ENCODE measurements around the gene ITGA11.

The ITGA11 gene

GRCh38 chr15:68344600-68344999 lies 87.4 kb downstream of the ITGA11 start:
- no peaks in the 10 kb centered on the region for H3K27me3 Mint-ChIP-seq
- H3K27ac Mint-ChIP-seq, result no peak overlapping the region
- no peak overlapping the region for H3K4me3 Mint-ChIP-seq
- H3K36me3 Mint-ChIP-seq, result no peaks in the 10 kb centered on the region
- no peaks in the 10 kb centered on the region for H3K4me1 Mint-ChIP-seq (ENCODE audit: low read depth)
- H3K9me3 Mint-ChIP-seq (ENCODE audit: low read depth), result no peaks in the 10 kb centered on the region

DNA sequence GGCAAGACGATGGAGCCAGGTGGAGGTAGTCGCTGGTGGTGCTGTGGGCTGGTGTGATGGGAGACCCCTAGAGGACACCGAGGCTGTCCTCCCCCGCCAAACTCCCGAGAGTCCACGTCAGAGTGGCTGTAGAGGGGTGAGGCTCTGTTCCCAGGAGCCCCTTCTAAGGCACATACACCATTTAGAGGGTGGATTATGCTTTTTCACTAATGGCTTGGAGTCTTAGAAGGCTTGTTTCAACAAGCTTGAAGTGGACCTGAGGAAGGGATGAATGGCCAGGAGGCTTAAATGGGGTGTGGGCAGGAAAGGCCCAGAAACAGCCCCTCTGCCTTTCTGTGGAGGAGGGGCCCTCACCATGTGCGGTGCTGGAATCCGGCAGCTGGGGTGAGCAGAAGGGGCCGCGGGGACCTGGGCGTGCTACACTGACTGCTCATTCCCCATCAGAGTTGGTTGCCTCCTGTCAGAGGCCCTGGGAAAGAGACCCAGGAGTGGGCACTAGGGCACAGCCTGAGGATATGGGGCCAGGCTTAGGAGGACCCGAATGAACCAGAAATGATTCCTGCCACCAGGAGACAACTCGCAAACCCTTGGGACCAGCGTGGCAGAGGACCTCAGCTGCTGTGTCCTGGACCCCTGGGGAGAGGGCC lies 88.3 kb downstream of the ITGA11 start:
- H3K4me1 Mint-ChIP-seq (ENCODE audit: low read depth), result no peaks in the 10 kb centered on the region
- H3K4me3 Mint-ChIP-seq, result no peak overlapping the region
- no peaks in the 10 kb centered on the region for H3K36me3 Mint-ChIP-seq
- H3K27me3 Mint-ChIP-seq, result no peaks in the 10 kb centered on the region
- H3K27ac Mint-ChIP-seq, result no peak overlapping the region
- H3K9me3 Mint-ChIP-seq (ENCODE audit: low read depth), result no peaks in the 10 kb centered on the region

- Mint-ChIP-seq H3K27me3 (no peaks in the 10 kb centered on the region), H3K9me3 (ENCODE audit: low read depth) (no peaks in the 10 kb centered on the region), H3K36me3 (no peaks in the 10 kb centered on the region), H3K27ac (no peak overlapping the region), H3K4me3 (no peak overlapping the region), H3K4me1 (ENCODE audit: low read depth) (no peaks in the 10 kb centered on the region)
These were observed 89.9 kb downstream of the ITGA11 start for GRCh38 chr15:68341760-68342725.

- H3K4me1 Mint-ChIP-seq (ENCODE audit: low read depth), result no peaks in the 10 kb centered on the region
- H3K27ac Mint-ChIP-seq, result no peak overlapping the region
- no peaks in the 10 kb centered on the region for H3K36me3 Mint-ChIP-seq
- no peak overlapping the region for H3K4me3 Mint-ChIP-seq
- no peaks in the 10 kb centered on the region for H3K27me3 Mint-ChIP-seq
- no peaks in the 10 kb centered on the region for H3K9me3 Mint-ChIP-seq (ENCODE audit: low read depth)
These were observed 91.0 kb downstream of the ITGA11 start for GRCh38 chr15:68340726-68341671.

GRCh38 chr15:68339481-68339880 lies 92.5 kb downstream of the ITGA11 start:
- Mint-ChIP-seq H3K27ac (no peak overlapping the region), H3K27me3 (no peaks in the 10 kb centered on the region), H3K4me3 (no peak overlapping the region), H3K36me3 (no peaks in the 10 kb centered on the region), H3K4me1 (ENCODE audit: low read depth) (no peaks in the 10 kb centered on the region), H3K9me3 (ENCODE audit: low read depth) (no peaks in the 10 kb centered on the region)

GRCh38 chr15:68337826-68338225 lies 94.1 kb downstream of the ITGA11 start:
- Mint-ChIP-seq H3K36me3 (no peaks in the 10 kb centered on the region), H3K27ac (no peak overlapping the region), H3K4me1 (ENCODE audit: low read depth) (no peaks in the 10 kb centered on the region), H3K9me3 (ENCODE audit: low read depth) (no peaks in the 10 kb centered on the region), H3K27me3 (no peaks in the 10 kb centered on the region), H3K4me3 (no peak overlapping the region)

- H3K36me3 Mint-ChIP-seq, result no peaks in the 10 kb centered on the region
These were observed 95.4 kb downstream of the ITGA11 start for GRCh38 chr15:68336516-68336915.

GRCh38 chr15:68335655-68336054 lies 96.3 kb downstream of the ITGA11 start:
- Mint-ChIP-seq H3K4me1 (ENCODE audit: low read depth) (no peaks in the 10 kb centered on the region), H3K27me3 (no peaks in the 10 kb centered on the region), H3K9me3 (ENCODE audit: low read depth) (no peaks in the 10 kb centered on the region)

More at GRCh38 chr15:68336516-68336915, 95.4 kb downstream of the ITGA11 start:
- H3K4me3 Mint-ChIP-seq, result no peak overlapping the region
- no peak overlapping the region for H3K27ac Mint-ChIP-seq
- H3K27me3 Mint-ChIP-seq, result no peaks in the 10 kb centered on the region
- no peaks in the 10 kb centered on the region for H3K9me3 Mint-ChIP-seq (ENCODE audit: low read depth)
- no peaks in the 10 kb centered on the region for H3K4me1 Mint-ChIP-seq (ENCODE audit: low read depth)

DNA sequence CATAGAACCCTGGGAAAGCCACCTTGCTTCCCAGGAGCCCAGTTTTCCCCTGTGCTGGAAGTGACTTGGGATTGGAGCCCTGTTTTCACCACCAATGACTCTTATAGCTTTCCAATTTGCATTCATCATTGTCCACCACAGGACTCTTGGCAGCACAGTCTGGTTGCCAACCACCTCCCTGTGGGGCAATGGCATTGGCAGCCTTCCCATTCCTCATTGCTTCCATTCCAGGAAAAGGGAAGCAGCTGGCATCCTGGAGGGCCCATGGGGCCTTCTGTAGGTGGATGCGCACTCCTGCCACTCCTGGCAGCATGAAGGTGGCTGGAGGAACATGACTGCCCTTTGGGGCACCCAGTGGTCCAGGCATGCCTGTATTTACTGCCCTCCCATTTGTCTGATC lies 96.7 kb downstream of the ITGA11 start:
- Mint-ChIP-seq H3K36me3 (no peaks in the 10 kb centered on the region), H3K27ac (no peak overlapping the region), H3K4me3 (no peak overlapping the region), H3K4me1 (ENCODE audit: low read depth) (no peaks in the 10 kb centered on the region), H3K9me3 (ENCODE audit: low read depth) (no peaks in the 10 kb centered on the region), H3K27me3 (no peaks in the 10 kb centered on the region)

More at GRCh38 chr15:68335655-68336054, 96.3 kb downstream of the ITGA11 start:
- no peaks in the 10 kb centered on the region for H3K36me3 Mint-ChIP-seq
- no peak overlapping the region for H3K27ac Mint-ChIP-seq
- no peak overlapping the region for H3K4me3 Mint-ChIP-seq

DNA sequence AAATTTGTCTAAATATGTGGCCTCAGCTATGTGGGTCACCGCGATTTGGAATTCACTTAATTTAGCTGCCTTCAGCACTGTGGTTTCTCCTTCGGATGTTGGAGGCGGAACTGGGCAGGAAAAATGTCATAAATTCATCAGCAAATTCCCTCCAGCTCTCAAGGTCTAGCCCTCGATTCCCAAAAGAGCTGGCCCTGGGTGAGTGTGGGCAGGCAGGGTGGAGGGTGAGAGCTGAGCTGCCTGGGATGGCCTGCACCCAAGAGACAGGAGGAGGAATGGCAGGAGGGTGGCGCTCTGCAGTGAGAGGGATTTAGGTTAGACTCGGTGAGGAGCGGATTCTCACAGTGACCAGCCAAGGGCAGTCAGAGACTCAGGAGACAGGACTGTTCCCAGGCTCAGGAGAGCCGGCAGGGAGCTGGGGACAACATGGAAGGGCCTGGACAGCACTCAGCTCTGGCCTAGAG lies 97.3 kb downstream of the ITGA11 start:
- H3K27me3 Mint-ChIP-seq, result no peaks in the 10 kb centered on the region
- H3K27ac Mint-ChIP-seq, result no peak overlapping the region
- H3K4me3 Mint-ChIP-seq, result no peak overlapping the region
- no peaks in the 10 kb centered on the region for H3K9me3 Mint-ChIP-seq (ENCODE audit: low read depth)
- no peaks in the 10 kb centered on the region for H3K4me1 Mint-ChIP-seq (ENCODE audit: low read depth)
- no peaks in the 10 kb centered on the region for H3K36me3 Mint-ChIP-seq

DNA sequence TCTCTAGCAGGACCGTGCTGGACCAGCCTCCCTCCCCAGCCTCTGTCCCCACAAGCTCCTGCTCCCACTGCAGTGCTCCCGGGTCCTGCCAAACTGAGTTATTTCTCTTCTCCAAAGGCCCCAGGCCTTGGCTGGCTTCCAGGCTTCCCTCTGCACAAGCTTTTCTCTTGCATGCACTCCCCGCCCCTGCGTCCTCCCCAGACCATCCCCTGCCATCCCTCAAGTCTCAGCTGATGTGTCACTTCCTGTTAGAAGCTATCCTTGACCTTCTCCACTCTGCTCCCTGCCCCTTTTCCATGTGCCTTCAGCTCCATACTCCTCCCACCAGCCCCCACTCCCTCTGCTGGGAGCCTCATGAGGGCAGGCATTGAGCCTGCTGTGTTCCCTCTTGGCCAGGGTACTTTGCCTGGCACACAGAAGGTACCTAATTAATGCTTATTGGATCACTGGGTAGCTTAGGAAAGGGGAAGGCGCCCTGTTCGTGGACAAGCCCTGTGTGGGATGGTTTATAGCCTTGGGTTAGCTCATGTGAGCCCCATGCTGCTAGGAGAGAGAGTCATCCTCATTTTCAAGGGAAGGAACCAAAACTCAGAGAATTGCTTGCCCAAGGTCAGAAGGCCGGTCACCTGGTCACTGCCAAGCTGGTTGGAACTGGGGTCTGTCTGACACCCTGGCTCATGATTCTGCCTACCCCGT lies 98.0 kb downstream of the ITGA11 start:
- H3K27ac Mint-ChIP-seq, result no peak overlapping the region
- H3K9me3 Mint-ChIP-seq (ENCODE audit: low read depth), result no peaks in the 10 kb centered on the region
- H3K4me3 Mint-ChIP-seq, result no peak overlapping the region
- H3K4me1 Mint-ChIP-seq (ENCODE audit: low read depth), result peaks cover 2% of the 10 kb centered on the region
- H3K27me3 Mint-ChIP-seq, result no peaks in the 10 kb centered on the region
- no peaks in the 10 kb centered on the region for H3K36me3 Mint-ChIP-seq

- no peak overlapping the region for H3K4me3 Mint-ChIP-seq
- H3K4me1 Mint-ChIP-seq (ENCODE audit: low read depth), result peaks cover 18% of the 10 kb centered on the region
- H3K27me3 Mint-ChIP-seq, result no peaks in the 10 kb centered on the region
- H3K9me3 Mint-ChIP-seq (ENCODE audit: low read depth), result no peaks in the 10 kb centered on the region
- H3K36me3 Mint-ChIP-seq, result no peaks in the 10 kb centered on the region
- H3K27ac Mint-ChIP-seq, result no peak overlapping the region
These were observed 99.7 kb downstream of the ITGA11 start for GRCh38 chr15:68332266-68332665.

- H3K27me3 Mint-ChIP-seq, result no peaks in the 10 kb centered on the region
- H3K4me3 Mint-ChIP-seq, result no peak overlapping the region
- H3K27ac Mint-ChIP-seq, result no peak overlapping the region
- peaks cover 31% of the 10 kb centered on the region for H3K4me1 Mint-ChIP-seq (ENCODE audit: low read depth)
- no peaks in the 10 kb centered on the region for H3K9me3 Mint-ChIP-seq (ENCODE audit: low read depth)
- no peaks in the 10 kb centered on the region for H3K36me3 Mint-ChIP-seq
These were observed 101.1 kb downstream of the ITGA11 start for GRCh38 chr15:68330901-68331300.

- Mint-ChIP-seq H3K4me1 (ENCODE audit: low read depth) (peaks cover 31% of the 10 kb centered on the region), H3K27me3 (no peaks in the 10 kb centered on the region), H3K36me3 (no peaks in the 10 kb centered on the region), H3K4me3 (no peak overlapping the region), H3K27ac (no peak overlapping the region), H3K9me3 (ENCODE audit: low read depth) (no peaks in the 10 kb centered on the region)
These were observed 101.5 kb downstream of the ITGA11 start for GRCh38 chr15:68330416-68330815.

Data from activated naive CD8-positive, alpha-beta T cell (primary cell).